ENCODE measurements around the gene BCAR1. TPM values are rescaled to one million over a fixed set of nuclear protein-coding genes. Genes with fewer than 3 reads are reported as not detected.

The BCAR1 gene
- 10 to 100 TPM; 20.2 to 25.7 TPM for polyA plus RNA-seq

DNA sequence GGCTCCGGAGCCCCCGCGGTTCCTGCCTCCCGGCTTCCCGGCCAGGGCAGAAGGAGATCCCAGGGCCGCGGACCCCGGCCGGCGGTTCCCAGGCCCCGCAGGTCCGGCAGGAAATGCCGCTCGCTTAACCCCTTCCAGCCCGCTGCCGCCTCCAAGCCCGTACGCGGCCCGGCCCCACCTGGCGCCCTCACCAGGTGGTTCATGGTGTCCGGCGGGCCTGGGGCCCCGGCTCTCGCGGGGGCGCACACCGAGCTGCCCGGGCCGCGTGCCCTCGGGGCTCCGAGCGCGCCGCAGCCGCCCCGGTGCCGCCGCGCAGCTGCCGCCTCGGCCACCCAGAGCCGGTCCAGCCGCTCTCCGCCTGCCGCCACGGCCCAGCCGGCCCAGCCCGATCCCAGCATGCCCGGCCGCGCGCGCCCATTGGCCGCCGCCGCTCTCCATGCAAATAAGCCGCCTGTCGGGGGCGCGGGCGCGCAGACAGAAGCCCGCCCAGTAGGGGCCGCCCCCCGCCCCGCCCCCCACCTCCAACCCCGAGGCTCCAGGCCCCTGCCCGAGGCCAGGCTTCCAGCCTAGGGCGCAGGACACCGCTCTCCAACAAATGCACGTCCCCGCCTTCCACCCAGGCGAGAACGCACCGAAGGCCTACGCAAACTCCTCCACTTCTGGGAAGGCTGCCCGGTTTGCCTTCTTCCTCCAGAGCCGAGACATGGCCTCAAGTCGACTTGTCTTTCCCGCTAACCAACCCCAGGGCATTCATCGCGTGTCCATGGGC lies at the start of gene BCAR1:
BCAR1 (minus strand) TSS at position 345 of the 769 bp plus-strand sequence; CDS start at position 203, 142 bp downstream.
- Histone ChIP-seq H3K27ac (ENCODE audit: low read depth in 2 of 2, low read length in 1 of 2) (peak within 1 kb of the TSS; percentile 87 to 89), H3K9me3 (ENCODE audit: control insufficient read depth in 2 of 2, insufficient read depth in 1 of 2, low read depth in 1 of 2, low read length in 1 of 2) (no peaks in the 10 kb centered on the region), H3K4me3 (ENCODE audit: low read depth in 1 of 2, low read length in 2 of 2) (peak within 1 kb of the TSS; percentile 88 to 90), H3K27me3 (ENCODE audit: control insufficient read depth in 1 of 2, insufficient read depth in 2 of 2, low read length in 2 of 2) (no peaks in the 10 kb centered on the region), H3K4me1 (ENCODE audit: control insufficient read depth in 2 of 2, insufficient read depth in 2 of 2, low read length in 1 of 2) (peaks cover 25 to 54% of the 10 kb centered on the region in 2 donors), H3K36me3 (ENCODE audit: control insufficient read depth in 2 of 2, insufficient read depth in 2 of 2, low read length in 1 of 2) (peaks cover 0 to 4% of the 10 kb centered on the region in 2 donors)
- WGBS, 2 donors = 1 to 2% methylated on average over 39 to 84 of the region's 84 CpGs

DNA sequence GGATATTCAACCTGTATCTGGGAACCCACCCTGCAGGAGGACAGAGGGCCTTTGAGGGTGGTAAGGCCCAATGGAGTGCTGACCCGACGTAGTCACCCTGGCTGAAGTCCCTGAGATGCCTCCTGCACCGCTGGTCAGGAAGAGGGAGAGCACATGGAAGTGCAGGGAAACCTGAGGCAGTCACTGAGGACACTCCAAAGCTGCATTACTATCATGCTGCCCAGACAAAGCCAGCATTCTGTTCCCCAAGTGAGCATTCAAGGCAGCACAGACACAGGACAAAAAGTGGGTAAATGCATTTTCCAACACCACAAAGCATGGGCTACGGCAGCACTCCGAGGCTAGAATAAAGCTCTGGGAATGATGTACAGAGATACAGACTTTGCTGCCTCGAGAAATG lies 46.8 kb upstream of the BCAR1 start:
- H3K9me3 ChIP-seq (ENCODE audit: control insufficient read depth in 2 of 2, insufficient read depth in 1 of 2, low read depth in 1 of 2, low read length in 1 of 2) = no peaks in the 10 kb centered on the region
- H3K4me3 ChIP-seq (ENCODE audit: low read depth in 1 of 2, low read length in 2 of 2) = no peak overlapping the region
- H3K27ac ChIP-seq (ENCODE audit: low read depth in 2 of 2, low read length in 1 of 2) = no peak overlapping the region
- 93% methylated on average over 6 of the region's 6 CpGs for WGBS, 2 donors
- no peaks in the 10 kb centered on the region for H3K4me1 ChIP-seq (ENCODE audit: control insufficient read depth in 2 of 2, insufficient read depth in 2 of 2, low read length in 1 of 2)
- H3K27me3 ChIP-seq (ENCODE audit: control insufficient read depth in 1 of 2, insufficient read depth in 2 of 2, low read length in 2 of 2) = no peaks in the 10 kb centered on the region
- H3K36me3 ChIP-seq (ENCODE audit: control insufficient read depth in 2 of 2, insufficient read depth in 2 of 2, low read length in 1 of 2) = peaks cover 0 to 10% of the 10 kb centered on the region in 2 donors

GRCh38 chr16:75296606-75297005 lies 45.2 kb upstream of the BCAR1 start:
- Histone ChIP-seq H3K27me3 (ENCODE audit: control insufficient read depth in 1 of 2, insufficient read depth in 2 of 2, low read length in 2 of 2) (no peaks in the 10 kb centered on the region), H3K9me3 (ENCODE audit: control insufficient read depth in 2 of 2, insufficient read depth in 1 of 2, low read depth in 1 of 2, low read length in 1 of 2) (no peaks in the 10 kb centered on the region), H3K27ac (ENCODE audit: low read depth in 2 of 2, low read length in 1 of 2) (no peak overlapping the region), H3K36me3 (ENCODE audit: control insufficient read depth in 2 of 2, insufficient read depth in 2 of 2, low read length in 1 of 2) (peaks cover 0 to 10% of the 10 kb centered on the region in 2 donors), H3K4me3 (ENCODE audit: low read depth in 1 of 2, low read length in 2 of 2) (no peak overlapping the region), H3K4me1 (ENCODE audit: control insufficient read depth in 2 of 2, insufficient read depth in 2 of 2, low read length in 1 of 2) (peaks cover 0 to 3% of the 10 kb centered on the region in 2 donors)
- WGBS, 2 donors = 50 to 59% methylated on average over 1 of the region's 1 CpG

GRCh38 chr16:75294773-75295459 lies 43.5 kb upstream of the BCAR1 start:
- 88 to 94% methylated on average over 6 of the region's 6 CpGs for WGBS, 2 donors
- H3K4me3 ChIP-seq (ENCODE audit: low read depth in 1 of 2, low read length in 2 of 2) = no peak overlapping the region
- no peaks in the 10 kb centered on the region for H3K9me3 ChIP-seq (ENCODE audit: control insufficient read depth in 2 of 2, insufficient read depth in 1 of 2, low read depth in 1 of 2, low read length in 1 of 2)
- no peak overlapping the region for H3K27ac ChIP-seq (ENCODE audit: low read depth in 2 of 2, low read length in 1 of 2)
- peaks cover 0 to 15% of the 10 kb centered on the region in 2 donors for H3K36me3 ChIP-seq (ENCODE audit: control insufficient read depth in 2 of 2, insufficient read depth in 2 of 2, low read length in 1 of 2)
- peaks cover 0 to 3% of the 10 kb centered on the region in 2 donors for H3K4me1 ChIP-seq (ENCODE audit: control insufficient read depth in 2 of 2, insufficient read depth in 2 of 2, low read length in 1 of 2)
- no peaks in the 10 kb centered on the region for H3K27me3 ChIP-seq (ENCODE audit: control insufficient read depth in 1 of 2, insufficient read depth in 2 of 2, low read length in 2 of 2)

GRCh38 chr16:75293772-75294171 lies 42.3 kb upstream of the BCAR1 start:
- Histone ChIP-seq H3K36me3 (ENCODE audit: control insufficient read depth in 2 of 2, insufficient read depth in 2 of 2, low read length in 1 of 2) (peaks cover 0 to 13% of the 10 kb centered on the region in 2 donors), H3K27ac (ENCODE audit: low read depth in 2 of 2, low read length in 1 of 2) (no peak overlapping the region)
- 73 to 82% methylated on average over 6 of the region's 6 CpGs for WGBS, 2 donors

GRCh38 chr16:75293173-75293572 lies 41.7 kb upstream of the BCAR1 start:
- Histone ChIP-seq H3K27ac (ENCODE audit: low read depth in 2 of 2, low read length in 1 of 2) (peak overlapping the region; percentile 21 to 55), H3K36me3 (ENCODE audit: control insufficient read depth in 2 of 2, insufficient read depth in 2 of 2, low read length in 1 of 2) (peaks cover 0 to 12% of the 10 kb centered on the region in 2 donors), H3K4me3 (ENCODE audit: low read depth in 1 of 2, low read length in 2 of 2) (no peak overlapping the region), H3K4me1 (ENCODE audit: control insufficient read depth in 2 of 2, insufficient read depth in 2 of 2, low read length in 1 of 2) (peaks cover 0 to 12% of the 10 kb centered on the region in 2 donors), H3K9me3 (ENCODE audit: control insufficient read depth in 2 of 2, insufficient read depth in 1 of 2, low read depth in 1 of 2, low read length in 1 of 2) (no peaks in the 10 kb centered on the region), H3K27me3 (ENCODE audit: control insufficient read depth in 1 of 2, insufficient read depth in 2 of 2, low read length in 2 of 2) (no peaks in the 10 kb centered on the region)
- 77 to 90% methylated on average over 4 of the region's 4 CpGs for WGBS, 2 donors

More at GRCh38 chr16:75293772-75294171, 42.3 kb upstream of the BCAR1 start:
- H3K4me1 ChIP-seq (ENCODE audit: control insufficient read depth in 2 of 2, insufficient read depth in 2 of 2, low read length in 1 of 2) = peaks cover 0 to 7% of the 10 kb centered on the region in 2 donors
- no peaks in the 10 kb centered on the region for H3K27me3 ChIP-seq (ENCODE audit: control insufficient read depth in 1 of 2, insufficient read depth in 2 of 2, low read length in 2 of 2)
- H3K4me3 ChIP-seq (ENCODE audit: low read depth in 1 of 2, low read length in 2 of 2) = no peak overlapping the region
- H3K9me3 ChIP-seq (ENCODE audit: control insufficient read depth in 2 of 2, insufficient read depth in 1 of 2, low read depth in 1 of 2, low read length in 1 of 2) = no peaks in the 10 kb centered on the region

DNA sequence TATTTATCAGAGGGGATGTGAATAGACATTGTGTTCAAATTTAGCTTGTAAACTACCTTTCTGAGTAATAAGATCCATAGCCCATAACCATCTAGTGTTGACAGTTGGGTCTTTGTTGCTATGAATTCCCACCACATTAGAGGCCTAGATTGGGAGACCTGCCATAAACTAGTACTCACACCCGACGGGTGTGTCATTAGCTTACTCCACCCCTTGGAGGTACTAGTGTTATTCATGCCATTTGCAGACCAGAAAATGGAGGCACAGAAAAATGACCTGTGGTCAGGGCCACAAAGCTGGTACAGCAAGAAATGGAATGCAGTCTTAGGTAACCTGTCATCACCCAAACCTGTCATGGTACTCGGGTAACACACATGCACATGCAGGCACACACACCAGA lies 41.3 kb upstream of the BCAR1 start:
- WGBS, 2 donors = 67 to 72% methylated on average over 3 of the region's 3 CpGs
- Histone ChIP-seq H3K27me3 (ENCODE audit: control insufficient read depth in 1 of 2, insufficient read depth in 2 of 2, low read length in 2 of 2) (no peaks in the 10 kb centered on the region), H3K9me3 (ENCODE audit: control insufficient read depth in 2 of 2, insufficient read depth in 1 of 2, low read depth in 1 of 2, low read length in 1 of 2) (no peaks in the 10 kb centered on the region), H3K27ac (ENCODE audit: low read depth in 2 of 2, low read length in 1 of 2) (no peak overlapping the region), H3K36me3 (ENCODE audit: control insufficient read depth in 2 of 2, insufficient read depth in 2 of 2, low read length in 1 of 2) (peaks cover 0 to 11% of the 10 kb centered on the region in 2 donors), H3K4me3 (ENCODE audit: low read depth in 1 of 2, low read length in 2 of 2) (no peak overlapping the region), H3K4me1 (ENCODE audit: control insufficient read depth in 2 of 2, insufficient read depth in 2 of 2, low read length in 1 of 2) (peaks cover 3 to 17% of the 10 kb centered on the region in 2 donors)

DNA sequence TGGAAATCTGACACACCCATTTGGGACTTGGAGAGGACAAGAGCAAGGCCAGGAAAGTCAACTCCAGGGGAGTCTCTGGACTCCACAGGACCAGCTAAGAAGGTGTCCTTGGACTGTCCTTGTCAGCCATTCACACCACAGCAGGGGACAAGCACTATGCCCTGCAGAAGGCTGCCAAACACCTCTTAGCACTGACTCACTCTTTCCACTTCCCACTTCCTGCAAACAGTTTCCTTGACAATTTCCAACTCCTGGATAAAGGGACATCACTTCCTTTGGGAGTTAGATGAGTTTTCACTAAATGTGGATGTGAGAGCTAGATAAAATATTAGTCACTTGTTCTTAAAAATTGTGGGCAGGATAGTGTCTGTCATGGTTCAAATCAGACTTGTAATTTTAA lies 37.8 kb upstream of the BCAR1 start:
- Histone ChIP-seq H3K27me3 (ENCODE audit: control insufficient read depth in 1 of 2, insufficient read depth in 2 of 2, low read length in 2 of 2) (no peaks in the 10 kb centered on the region), H3K4me1 (ENCODE audit: control insufficient read depth in 2 of 2, insufficient read depth in 2 of 2, low read length in 1 of 2) (peaks cover 3 to 19% of the 10 kb centered on the region in 2 donors), H3K9me3 (ENCODE audit: control insufficient read depth in 2 of 2, insufficient read depth in 1 of 2, low read depth in 1 of 2, low read length in 1 of 2) (no peaks in the 10 kb centered on the region), H3K36me3 (ENCODE audit: control insufficient read depth in 2 of 2, insufficient read depth in 2 of 2, low read length in 1 of 2) (peaks cover 0 to 7% of the 10 kb centered on the region in 2 donors), H3K27ac (ENCODE audit: low read depth in 2 of 2, low read length in 1 of 2) (no peak overlapping the region), H3K4me3 (ENCODE audit: low read depth in 1 of 2, low read length in 2 of 2) (no peak overlapping the region)

DNA sequence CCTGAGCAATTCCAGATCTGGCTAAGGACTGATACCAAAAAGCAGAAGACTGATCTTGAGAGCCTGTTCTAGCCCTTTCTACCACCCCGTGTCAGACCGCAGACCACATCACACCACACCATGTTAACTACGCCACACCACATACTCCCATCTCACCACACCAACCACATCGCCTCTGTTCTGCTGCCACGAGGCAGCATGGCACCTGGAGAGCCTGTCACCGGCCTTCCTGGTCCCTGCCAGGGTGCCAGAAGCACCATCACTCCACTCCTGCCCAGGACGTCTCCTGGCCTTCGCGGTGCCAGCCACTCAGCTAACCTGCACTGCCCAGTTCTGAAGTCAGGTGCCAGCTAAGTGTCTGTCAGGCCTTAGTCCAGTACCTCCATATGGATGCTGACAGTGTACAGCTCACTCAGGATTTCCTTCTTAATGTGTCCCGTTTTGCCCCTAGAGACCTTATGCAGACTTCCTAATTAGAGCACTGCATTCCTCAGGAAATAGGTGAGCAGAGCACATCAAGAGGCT lies 37.2 kb upstream of the BCAR1 start:
- Histone ChIP-seq H3K9me3 (ENCODE audit: control insufficient read depth in 2 of 2, insufficient read depth in 1 of 2, low read depth in 1 of 2, low read length in 1 of 2) (no peaks in the 10 kb centered on the region), H3K36me3 (ENCODE audit: control insufficient read depth in 2 of 2, insufficient read depth in 2 of 2, low read length in 1 of 2) (peaks cover 0 to 7% of the 10 kb centered on the region in 2 donors), H3K27me3 (ENCODE audit: control insufficient read depth in 1 of 2, insufficient read depth in 2 of 2, low read length in 2 of 2) (no peaks in the 10 kb centered on the region), H3K4me1 (ENCODE audit: control insufficient read depth in 2 of 2, insufficient read depth in 2 of 2, low read length in 1 of 2) (peaks cover 3 to 19% of the 10 kb centered on the region in 2 donors), H3K4me3 (ENCODE audit: low read depth in 1 of 2, low read length in 2 of 2) (no peak overlapping the region), H3K27ac (ENCODE audit: low read depth in 2 of 2, low read length in 1 of 2) (peak overlapping the region in 1 of 2 donors; percentile 38)
- whole genome bisulfite sequencing, 2 donors = 72 to 81% methylated on average over 10 of the region's 10 CpGs

Measured in esophagus (tissue), 2 donors.